ENCODE data around the gene BCR.

BCR gene

GRCh38 chr22:23264610-23265367, 84.5 kb downstream of the BCR start:
- no peak for DNase-seq

- no peak for DNase-seq
Measured at GRCh38 chr22:23265368-23265700, 85.0 kb downstream of the BCR start.

- DNase-seq: no peak
Measured at GRCh38 chr22:23266780-23267179, 86.5 kb downstream of the BCR start.

GRCh38 chr22:23267226-23268043, 87.1 kb downstream of the BCR start:
- no peak for DNase-seq

GRCh38 chr22:23268139-23268712, 87.9 kb downstream of the BCR start:
- no peak for DNase-seq

GRCh38 chr22:23268877-23269276, 88.6 kb downstream of the BCR start:
- DNase-seq: no peak

GRCh38 chr22:23269441-23270211, 89.3 kb downstream of the BCR start:
- no peak for DNase-seq

- no peak for DNase-seq
Measured at GRCh38 chr22:23270212-23270733, 90.0 kb downstream of the BCR start.

- no peak for DNase-seq
Measured at GRCh38 chr22:23270798-23271596, 90.7 kb downstream of the BCR start.

GRCh38 chr22:23271597-23271908, 91.2 kb downstream of the BCR start:
- no peak for DNase-seq

GRCh38 chr22:23272371-23272770, 92.1 kb downstream of the BCR start:
- no peak for DNase-seq

GRCh38 chr22:23272834-23273233, 92.5 kb downstream of the BCR start:
- no peak for DNase-seq

- no peak for DNase-seq
Measured at GRCh38 chr22:23273445-23274145, 93.3 kb downstream of the BCR start.

- DNase-seq: no peak
Measured at GRCh38 chr22:23274146-23274526, 93.8 kb downstream of the BCR start.

GRCh38 chr22:23274891-23275694, 94.8 kb downstream of the BCR start:
- DNase-seq: no peak

- no peak for DNase-seq
Measured at GRCh38 chr22:23275751-23276150, 95.4 kb downstream of the BCR start.

- DNase-seq: no peak
Measured at GRCh38 chr22:23276656-23277582, 96.6 kb downstream of the BCR start.

- no peak for DNase-seq
Measured at GRCh38 chr22:23277583-23278295, 97.4 kb downstream of the BCR start.

Measured in activated T-cell treated with anti-CD3 and anti-CD28 coated beads, Interleukin-2, amount 50 U/mL, for 1 hour (primary cell).